H9 (cell line): ENCODE measurements around the gene MAGI3. TPM values are rescaled to one million over a fixed set of nuclear protein-coding genes. Genes with fewer than 3 reads are reported as not detected.

ENCODE experiments used
- DNase-seq: peaks from one replicate; pipeline ENCODE4 v3.0.0-alpha.2; 2017
- H2AFZ ChIP-seq: one replicate; pipeline ENCODE4 v1.6.1; 2013; ENCODE audit warnings: mild to moderate bottlenecking, low read length, control low read depth, moderate library complexity
- H2AK5ac ChIP-seq: 2 replicates; pipeline ENCODE4 v1.6.1; 2013; ENCODE audit warnings: low read length, control low read depth, mixed read lengths; ENCODE audit not compliant: insufficient read length
- H2BK120ac ChIP-seq: one replicate; pipeline ENCODE4 v1.6.1; 2013; ENCODE audit warnings: low read depth, mild to moderate bottlenecking, low read length, control low read depth, inconsistent platforms; ENCODE audit not compliant: poor library complexity, severe bottlenecking
- H2BK12ac ChIP-seq: 2 replicates; pipeline ENCODE4 v1.6.1; 2013; ENCODE audit warnings: low read length, control low read depth, mixed read lengths, low read depth; ENCODE audit not compliant: insufficient read length
- H2BK15ac ChIP-seq: 2 replicates; pipeline ENCODE4 v1.6.1; 2013; ENCODE audit warnings: low read depth, low read length, control low read depth
- H2BK20ac ChIP-seq: one replicate; pipeline ENCODE4 v1.6.1; 2013; ENCODE audit warnings: low read depth, mild to moderate bottlenecking, low read length, control low read depth, inconsistent platforms; ENCODE audit not compliant: poor library complexity, severe bottlenecking
- H2BK5ac ChIP-seq: 2 replicates; pipeline ENCODE4 v1.6.1; 2013; ENCODE audit warnings: low read length, control low read depth, mixed read lengths; ENCODE audit not compliant: insufficient read length
- H3K14ac ChIP-seq: 2 replicates; pipeline ENCODE4 v1.6.1; 2013; ENCODE audit warnings: low read length, control low read depth; ENCODE audit not compliant: insufficient read depth
- H3K18ac ChIP-seq: 2 replicates; pipeline ENCODE4 v1.6.1; 2013; ENCODE audit warnings: low read depth, mild to moderate bottlenecking, mixed read lengths, low read length, control low read depth; ENCODE audit not compliant: insufficient read length
- H3K23ac ChIP-seq: 2 replicates; pipeline ENCODE4 v1.6.1; 2013; ENCODE audit warnings: low read length, control low read depth, mixed read lengths, low read depth; ENCODE audit not compliant: insufficient read length
- H3K23me2 ChIP-seq: 2 replicates; pipeline ENCODE4 v1.6.1; 2013; ENCODE audit warnings: low read depth, mild to moderate bottlenecking, mixed read lengths, low read length, control low read depth; ENCODE audit not compliant: insufficient read length, poor library complexity, severe bottlenecking
- H3K27ac ChIP-seq: 2 replicates; pipeline ENCODE4 v1.5.1; 2013; ENCODE audit warnings: low read length, control low read depth, mixed read lengths, low read depth; ENCODE audit not compliant: insufficient read length
- H3K27me3 ChIP-seq: 2 replicates; pipeline ENCODE4 v1.6.1; 2013; ENCODE audit warnings: low read length, control low read depth, inconsistent platforms; ENCODE audit not compliant: insufficient read depth
- H3K4ac ChIP-seq: 2 replicates; pipeline ENCODE4 v1.6.1; 2013; ENCODE audit warnings: low read depth, mild to moderate bottlenecking, control low read depth, inconsistent platforms, low read length, moderate library complexity
- H3K4me1 ChIP-seq: 2 replicates; pipeline ENCODE4 v1.6.1; 2013; ENCODE audit warnings: low read length, control low read depth, inconsistent platforms; ENCODE audit not compliant: insufficient read depth
- H3K4me2 ChIP-seq: 2 replicates; pipeline ENCODE4 v1.6.1; 2013; ENCODE audit warnings: low read length, control low read depth, mixed read lengths; ENCODE audit not compliant: insufficient read length, insufficient read depth
- H3K56ac ChIP-seq: 2 replicates; pipeline ENCODE4 v1.6.1; 2013; ENCODE audit warnings: low read depth, mild to moderate bottlenecking, mixed read lengths, low read length, control low read depth; ENCODE audit not compliant: insufficient read length
- H3K79me1 ChIP-seq: 2 replicates; pipeline ENCODE4 v1.6.1; 2013; ENCODE audit warnings: low read depth, mild to moderate bottlenecking, moderate library complexity, low read length, control low read depth, inconsistent platforms; ENCODE audit not compliant: insufficient read depth, poor library complexity, severe bottlenecking
- H3K79me2 ChIP-seq: 2 replicates; pipeline ENCODE4 v1.6.1; 2013; ENCODE audit warnings: low read length, control low read depth, inconsistent platforms; ENCODE audit not compliant: insufficient read depth
- H3K9ac ChIP-seq: 2 replicates; pipeline ENCODE4 v1.6.1; 2013; ENCODE audit warnings: low read length, control low read depth, mixed read lengths; ENCODE audit not compliant: insufficient read length; ENCODE audit errors: extremely low read depth
- H3K9me3 ChIP-seq: one replicate; pipeline ENCODE4 v1.6.1; 2013; ENCODE audit warnings: low read depth, low read length, inconsistent platforms; ENCODE audit not compliant: control insufficient read depth
- H3T11ph ChIP-seq: one replicate; pipeline ENCODE4 v1.6.1; 2013; ENCODE audit warnings: mild to moderate bottlenecking, low read length, control low read depth, inconsistent platforms
- H4K20me1 ChIP-seq: one replicate; pipeline ENCODE4 v1.6.1; 2013; ENCODE audit not compliant: control insufficient read depth, insufficient read length, insufficient read depth
- H4K5ac ChIP-seq: 2 replicates; pipeline ENCODE4 v1.6.1; 2013; ENCODE audit warnings: low read depth, mild to moderate bottlenecking, mixed read lengths, low read length, control low read depth; ENCODE audit not compliant: insufficient read length
- H4K8ac ChIP-seq: replicated peaks from 2 replicates; pipeline ENCODE4 v1.6.1; 2013; ENCODE audit warnings: low read length, control low read depth, mixed read lengths, low read depth; ENCODE audit not compliant: insufficient read length
- H4K91ac ChIP-seq: 2 replicates; pipeline ENCODE4 v1.6.1; 2013; ENCODE audit warnings: low read depth, mild to moderate bottlenecking, moderate library complexity, mixed read lengths, low read length, control low read depth; ENCODE audit not compliant: insufficient read length
- H3K27ac Mint-ChIP-seq, 3 experiments: 2 replicates in 2 of 3; 3 replicates in 1 of 3; pipeline ENCODE4 v1.8.0; 2020 to 2021; ENCODE audit warnings: mixed read lengths in 3 of 3, mild to moderate bottlenecking in 1 of 3, moderate library complexity in 1 of 3
- H3K27me3 Mint-ChIP-seq: 2 replicates; pipeline ENCODE4 v1.8.0; 2021; ENCODE audit warnings: low read depth, mild to moderate bottlenecking, moderate library complexity, mixed read lengths
- H3K36me3 Mint-ChIP-seq, 3 experiments: 2 replicates in 2 of 3; 3 replicates in 1 of 3; pipeline ENCODE4 v1.8.0; 2020 to 2021; ENCODE audit warnings: low read depth in 3 of 3, mixed read lengths in 3 of 3; ENCODE audit not compliant: insufficient read depth in 1 of 3
- H3K4me1 Mint-ChIP-seq, 2 experiments: 2 replicates each; pipeline ENCODE4 v1.8.0; 2020; ENCODE audit warnings: mixed read lengths in 2 of 2
- H3K4me3 Mint-ChIP-seq, 2 experiments: 2 replicates in 1 of 2; 3 replicates in 1 of 2; pipeline ENCODE4 v1.8.0; 2020 to 2021; ENCODE audit warnings: mild to moderate bottlenecking in 2 of 2, mixed read lengths in 2 of 2, moderate library complexity in 1 of 2
- H3K9me3 Mint-ChIP-seq, 2 experiments: 2 replicates in 1 of 2; 3 replicates in 1 of 2; pipeline ENCODE4 v1.8.0; 2020; ENCODE audit warnings: mild to moderate bottlenecking in 2 of 2, mixed read lengths in 2 of 2, moderate library complexity in 1 of 2
- whole genome bisulfite sequencing: extraction: QIAGEN DNeasy Blood & Tissue Kit; methylation state at CpG from one replicate; pipeline ENCODE4 v1.1.7; 2013; ENCODE audit warnings: missing lambda C conversion rate, low lambda C conversion rate, mixed read lengths; ENCODE audit not compliant: insufficient read length; ENCODE audit errors: extremely low coverage; 5-methylcytosine and 5-hydroxymethylcytosine counted together
- total RNA-seq: library from RNA; stranded (reverse); gene quantifications from 2 replicates; pipeline ENCODE4 v1.2.1, GENCODE V29; 2021
- TF ChIP-seq, protein P1 (sequence below): fragments of 200-600 bp; sonication (generic); conservative IDR thresholded peaks from 3 replicates; pipeline ENCODE4 v1.8.0; 2021; ENCODE audit warnings: antibody characterized with exemption, mild to moderate bottlenecking

Gene MAGI3
- total RNA-seq, 1 experiment from 2014 or later: 8.2 TPM

DNA sequence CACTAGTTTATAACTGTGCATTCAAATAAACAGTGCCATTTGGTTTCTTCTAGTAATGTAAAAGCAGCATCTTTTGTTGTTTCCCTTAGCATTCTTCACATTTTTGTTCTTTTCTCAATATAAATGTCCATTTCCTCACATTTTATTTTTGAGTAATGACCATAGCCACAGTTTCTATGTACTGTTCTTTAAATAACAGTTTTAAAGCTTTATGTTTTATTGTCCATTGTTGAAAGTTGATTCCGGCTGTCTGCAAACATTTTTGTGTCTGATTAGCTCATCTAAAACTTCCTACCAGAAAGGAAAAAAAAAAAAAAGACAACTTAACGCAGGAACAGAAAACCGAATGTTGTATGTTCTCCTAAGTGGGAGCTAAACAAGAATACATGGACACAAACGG lies 139.7 kb downstream of the MAGI3 start:
- no peak overlapping the region for H3K9ac ChIP-seq
- no peak overlapping the region for H4K91ac ChIP-seq
- no peak overlapping the region for H2BK5ac ChIP-seq
- DNase-seq: no peak
- no peak overlapping the region for H3K23ac ChIP-seq
- H3T11ph ChIP-seq: no peak overlapping the region
- H3K4me1 ChIP-seq: no peaks in the 10 kb centered on the region; the same call in 1 of the 2 replicates
- no peak overlapping the region for H4K5ac ChIP-seq
- H3K4me1 Mint-ChIP-seq: peaks cover 5 to 8% of the 10 kb centered on the region in 2 experiments; a peak in 3 of 4 replicates
- H2AK5ac ChIP-seq: no peak overlapping the region
- H4K20me1 ChIP-seq: no peaks in the 10 kb centered on the region
- no peaks in the 10 kb centered on the region for H3K27me3 Mint-ChIP-seq
- H3K4ac ChIP-seq: no peak overlapping the region
- no peak overlapping the region for H3K27ac Mint-ChIP-seq
- H3K4me2 ChIP-seq: no peak overlapping the region
- no peak overlapping the region for H3K4me3 Mint-ChIP-seq
- no peak overlapping the region for H3K18ac ChIP-seq
- H2AFZ ChIP-seq: no peak overlapping the region
- H3K56ac ChIP-seq: no peak overlapping the region
- no peaks in the 10 kb centered on the region for H3K27me3 ChIP-seq
- H3K79me1 ChIP-seq: no peaks in the 10 kb centered on the region
- H2BK12ac ChIP-seq: no peak overlapping the region
- TF ChIP-seq, protein P1, sequence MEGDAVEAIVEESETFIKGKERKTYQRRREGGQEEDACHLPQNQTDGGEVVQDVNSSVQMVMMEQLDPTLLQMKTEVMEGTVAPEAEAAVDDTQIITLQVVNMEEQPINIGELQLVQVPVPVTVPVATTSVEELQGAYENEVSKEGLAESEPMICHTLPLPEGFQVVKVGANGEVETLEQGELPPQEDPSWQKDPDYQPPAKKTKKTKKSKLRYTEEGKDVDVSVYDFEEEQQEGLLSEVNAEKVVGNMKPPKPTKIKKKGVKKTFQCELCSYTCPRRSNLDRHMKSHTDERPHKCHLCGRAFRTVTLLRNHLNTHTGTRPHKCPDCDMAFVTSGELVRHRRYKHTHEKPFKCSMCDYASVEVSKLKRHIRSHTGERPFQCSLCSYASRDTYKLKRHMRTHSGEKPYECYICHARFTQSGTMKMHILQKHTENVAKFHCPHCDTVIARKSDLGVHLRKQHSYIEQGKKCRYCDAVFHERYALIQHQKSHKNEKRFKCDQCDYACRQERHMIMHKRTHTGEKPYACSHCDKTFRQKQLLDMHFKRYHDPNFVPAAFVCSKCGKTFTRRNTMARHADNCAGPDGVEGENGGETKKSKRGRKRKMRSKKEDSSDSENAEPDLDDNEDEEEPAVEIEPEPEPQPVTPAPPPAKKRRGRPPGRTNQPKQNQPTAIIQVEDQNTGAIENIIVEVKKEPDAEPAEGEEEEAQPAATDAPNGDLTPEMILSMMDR: no peak
- no peak overlapping the region for H2BK120ac ChIP-seq
- H3K23me2 ChIP-seq: no peaks in the 10 kb centered on the region
- WGBS: no CpG with 5 or more reads among the region's 4 CpGs
- H2BK20ac ChIP-seq: no peak overlapping the region
- H3K9me3 Mint-ChIP-seq: peaks cover 8% of the 10 kb centered on the region in 2 experiments; a peak in 4 of 5 replicates
- H3K79me2 ChIP-seq: no peaks in the 10 kb centered on the region
- no peak overlapping the region for H3K27ac ChIP-seq
- no peaks in the 10 kb centered on the region for H3K9me3 ChIP-seq
- H3K36me3 Mint-ChIP-seq: peaks cover 2 to 8% (median 2%) of the 10 kb centered on the region in 3 experiments
- no peak overlapping the region for H4K8ac ChIP-seq
- no peak overlapping the region for H2BK15ac ChIP-seq
- no peak overlapping the region for H3K14ac ChIP-seq
